Ureter (tissue), 1 donor: ENCODE data around the gene MDC1. TPM values are rescaled to one million over a fixed set of nuclear protein-coding genes. Genes with fewer than 3 reads are reported as not detected.

Source experiments
- total RNA-seq: library from RNA; stranded (reverse); gene quantifications from one replicate; pipeline ENCODE4 v1.2.4, GENCODE V29; 2023
- donor health status: DM: yes; HTN: yes; CAD: no.

MDC1 gene
- total RNA-seq, 1 donor from 2014 or later = 41.1 TPM

Other genes starting within 250 kb of the MDC1 start
- 330 TPM for gene HLA-E, start 227.8 kb downstream of the MDC1 start, total RNA-seq
- gene GNL1, start 160.8 kb downstream of the MDC1 start, total RNA-seq = 72.6 TPM
- gene PRR3, start 160.0 kb downstream of the MDC1 start, total RNA-seq = 17.3 TPM
- 63.9 TPM for gene ABCF1, start 145.8 kb downstream of the MDC1 start, total RNA-seq
- 93.7 TPM for gene PPP1R10, start 100.0 kb downstream of the MDC1 start, total RNA-seq
- gene MRPS18B, start 99.4 kb downstream of the MDC1 start, total RNA-seq = 56.0 TPM
- gene ATAT1, start 90.4 kb downstream of the MDC1 start, total RNA-seq = 22.7 TPM
- gene C6orf136, start 70.1 kb downstream of the MDC1 start, total RNA-seq = 27.1 TPM
- 31.5 TPM for gene DHX16, start 44.3 kb downstream of the MDC1 start, total RNA-seq
- 31.5 TPM for gene PPP1R18, start 30.6 kb downstream of the MDC1 start, total RNA-seq
- gene NRM, start 26.3 kb downstream of the MDC1 start, total RNA-seq = 12.3 TPM
- 357 TPM for gene TUBB, start 3.1 kb upstream of the MDC1 start, total RNA-seq
- 133 TPM for gene FLOT1, start 25.4 kb upstream of the MDC1 start, total RNA-seq
- gene IER3, start 27.3 kb upstream of the MDC1 start, total RNA-seq = 23.8 TPM
- gene DDR1, start 167.2 kb upstream of the MDC1 start, total RNA-seq = 234 TPM
- 30.4 TPM for gene GTF2H4, start 190.9 kb upstream of the MDC1 start, total RNA-seq
- 33.2 TPM for gene VARS2, start 197.0 kb upstream of the MDC1 start, total RNA-seq
- 1.0 TPM for gene SFTA2, start 214.9 kb upstream of the MDC1 start, total RNA-seq
- not detected for gene MUCL3, start 223.7 kb upstream of the MDC1 start, total RNA-seq